ENCODE data around the gene TYMS.

TYMS gene

GRCh38 chr18:697800-698199 is 40.3 kb downstream of the TYMS start (continued):
- TF ChIP-seq BACH2 (CRISPR knock-in tag; IDR thresholded peaks at IDR 0.05; ENCODE audit: borderline replicate concordance): no peak
- TF ChIP-seq CSDC2 (CRISPR knock-in tag; IDR thresholded peaks at IDR 0.05): no peak
- TF ChIP-seq ZNF70 (CRISPR knock-in tag; IDR thresholded peaks at IDR 0.05): no peak
- TF ChIP-seq CSRNP3 (CRISPR knock-in tag; IDR thresholded peaks at IDR 0.05): no peak

- peak; percentile 73 for ATAC-seq
- no peak for TF ChIP-seq TCF4 (CRISPR knock-in tag; IDR thresholded peaks at IDR 0.05; ENCODE audit: borderline replicate concordance)
- no peak for TF ChIP-seq ISL1 (CRISPR knock-in tag; IDR thresholded peaks at IDR 0.05)
- no peak for TF ChIP-seq ESRRG (CRISPR knock-in tag; IDR thresholded peaks at IDR 0.05)
- TF ChIP-seq RARB (CRISPR knock-in tag; IDR thresholded peaks at IDR 0.05): no peak
- no peak for TF ChIP-seq BACH2 (CRISPR knock-in tag; IDR thresholded peaks at IDR 0.05; ENCODE audit: borderline replicate concordance)
Observed at GRCh38 chr18:703213-703967, 45.9 kb downstream of the TYMS start.

GRCh38 chr18:706405-706804 is 49.0 kb downstream of the TYMS start:
- TF ChIP-seq TSHZ2 (CRISPR knock-in tag; IDR thresholded peaks at IDR 0.05) (no peak), ARNTL (CRISPR knock-in tag; IDR thresholded peaks at IDR 0.05; ENCODE audit: borderline replicate concordance, low read depth) (no peak), OSR1 (CRISPR knock-in tag; IDR thresholded peaks at IDR 0.05) (no peak), CREB5 (CRISPR knock-in tag; IDR thresholded peaks at IDR 0.05; ENCODE audit: low read depth) (no peak), ZNF8 (CRISPR knock-in tag; IDR thresholded peaks at IDR 0.05) (no peak), RARB (CRISPR knock-in tag; IDR thresholded peaks at IDR 0.05) (no peak), GLIS3 (CRISPR knock-in tag; IDR thresholded peaks at IDR 0.05) (no peak), ZNF565 (CRISPR knock-in tag; conservative IDR thresholded peaks at IDR 0.05; ENCODE audit: low read depth) (no peak), ESRRG (CRISPR knock-in tag; IDR thresholded peaks at IDR 0.05) (no peak), SNAI2 (CRISPR knock-in tag; IDR thresholded peaks at IDR 0.05) (no peak), TOX (CRISPR knock-in tag; IDR thresholded peaks at IDR 0.05; ENCODE audit: borderline replicate concordance) (no peak)
- ATAC-seq: no peak

GRCh38 chr18:708096-708495 is 50.6 kb downstream of the TYMS start:
- no peak for ATAC-seq
- TF ChIP-seq PPARA (CRISPR knock-in tag; IDR thresholded peaks at IDR 0.05; ENCODE audit: borderline replicate concordance) (no peak), SNAI2 (CRISPR knock-in tag; IDR thresholded peaks at IDR 0.05) (no peak), POU6F1 (CRISPR knock-in tag; IDR thresholded peaks at IDR 0.05; ENCODE audit: borderline replicate concordance, low read depth) (no peak), ZFP3 (CRISPR knock-in tag; IDR thresholded peaks at IDR 0.05) (no peak), PATZ1 (CRISPR knock-in tag; IDR thresholded peaks at IDR 0.05; ENCODE audit: borderline replicate concordance) (no peak), CREB5 (CRISPR knock-in tag; IDR thresholded peaks at IDR 0.05; ENCODE audit: low read depth) (no peak), CSRNP3 (CRISPR knock-in tag; IDR thresholded peaks at IDR 0.05) (no peak), RARB (CRISPR knock-in tag; IDR thresholded peaks at IDR 0.05) (no peak), BACH2 (CRISPR knock-in tag; IDR thresholded peaks at IDR 0.05; ENCODE audit: borderline replicate concordance) (no peak), ARNTL (CRISPR knock-in tag; IDR thresholded peaks at IDR 0.05; ENCODE audit: borderline replicate concordance, low read depth) (no peak)
